NAMALWA (cell line): Measurements from ENCODE around the gene FASTK.
A peak's percentile ranks its signal among the peaks of the same experiment; 100 is the strongest.
"Not testable (repeated sequence)": the region's sequence is repeated elsewhere in the genome, so short reads cannot be mapped to it uniquely, and the experiment has no call there.

Experiments used
- DNase-seq: peaks from one replicate; pipeline ENCODE4 v3.0.0-alpha.2; 2015; ENCODE audit warnings: low spot score

The FASTK gene

GRCh38 chr7:151047976-151048815 is 32.4 kb downstream of the FASTK start, which contains the start of gene ASIC3:
TSS of gene ASIC3 (plus strand) at chr7:151048531. CDS start at chr7:151048886, 355 bp downstream.
- DNase-seq = no peak

GRCh38 chr7:151046603-151047573 is 33.7 kb downstream of the FASTK start:
- DNase-seq = no peak

- no peak for DNase-seq
Measured at GRCh38 chr7:151045967-151046366, 34.6 kb downstream of the FASTK start.

- DNase-seq = no peak
Measured at GRCh38 chr7:151045262-151045661, 35.3 kb downstream of the FASTK start.

- DNase-seq = no peak
Measured at GRCh38 chr7:151043959-151044358, 36.6 kb downstream of the FASTK start.

- not testable (repeated sequence) for DNase-seq
Measured at GRCh38 chr7:151043449-151043848, 37.2 kb downstream of the FASTK start.

- no peak for DNase-seq
Measured at GRCh38 chr7:151040616-151041375, 39.8 kb downstream of the FASTK start.

GRCh38 chr7:151039850-151040548 is 40.6 kb downstream of the FASTK start:
- DNase-seq = no peak

GRCh38 chr7:151038951-151039849 is 41.4 kb downstream of the FASTK start:
- peak; percentile 50 for DNase-seq

GRCh38 chr7:151035902-151036301 is 44.7 kb downstream of the FASTK start:
- DNase-seq = no peak

- DNase-seq = no peak
Measured at GRCh38 chr7:151035026-151035717, 45.4 kb downstream of the FASTK start.

- DNase-seq = no peak
Measured at GRCh38 chr7:151034312-151035025, 46.1 kb downstream of the FASTK start.

- DNase-seq = no peak
Measured at GRCh38 chr7:151033864-151034249, 46.8 kb downstream of the FASTK start.

GRCh38 chr7:151032936-151033863 is 47.4 kb downstream of the FASTK start:
- no peak for DNase-seq

GRCh38 chr7:151031011-151031410 is 49.6 kb downstream of the FASTK start:
- no peak for DNase-seq

GRCh38 chr7:151028948-151029501 is 51.6 kb downstream of the FASTK start:
- DNase-seq = no peak

- DNase-seq = peak; percentile 100
Measured at GRCh38 chr7:151028131-151028947, 52.3 kb downstream of the FASTK start, which contains the start of gene ABCB8. TSS of gene ABCB8 (plus strand) at chr7:151028450. CDS start at chr7:151028516, 66 bp downstream.
